SK-N-SH (cell line): ENCODE results near the gene CFAP20DC. TPM values are rescaled to one million over a fixed set of nuclear protein-coding genes. Genes with fewer than 3 reads are reported as not detected.

Source experiments
- CTCF ChIA-PET: fragments of 300-600, 350-600 bp; formaldehyde crosslinking; extraction: SDS; loops from one replicate; lab custom pipeline; 2021; lab: Yijun Ruan, JAX
- POLR2A ChIA-PET: fragments of 350-600 bp; sonication (Branson Sonifier 250); formaldehyde crosslinking; extraction: SDS; loops from one replicate; lab custom pipeline; 2020; ENCODE audit warnings: antibody characterized with exemption, inconsistent platforms; lab: Yijun Ruan, JAX
- DNase-seq: peaks from one replicate; pipeline ENCODE4 v3.0.0; 2012
- H2AFZ ChIP-seq: fragments of 200-600 bp; sonication (generic); 2 replicates; pipeline ENCODE4 v1.8.1; 2016; ENCODE audit warnings: antibody characterized with exemption, mild to moderate bottlenecking, low read depth
- H3F3A ChIP-seq: fragments of 200-600 bp; sonication (generic); replicated peaks from 2 replicates; pipeline ENCODE3; 2016; ENCODE audit warnings: antibody characterized with exemption, mild to moderate bottlenecking; ENCODE audit not compliant: insufficient read depth
- H3K27ac ChIP-seq, 2 experiments: fragments of 200-500 bp in 1 of 2; fragments of 200-600 bp in 1 of 2; sonication (Bioruptor generic) in 1 of 2; sonication (generic), shearing (Covaris generic) in 1 of 2; 2 replicates each; pipeline versions ENCODE4 v1.5.1 to v1.6.1; 2014 to 2016; ENCODE audit warnings: low read depth in 2 of 2, inconsistent platforms in 1 of 2, low read length in 1 of 2, mild to moderate bottlenecking in 1 of 2, mixed read lengths in 1 of 2
- H3K27me3 ChIP-seq: fragments of 200-600 bp; sonication (generic), shearing (Covaris generic); 2 replicates; pipeline ENCODE4 v1.6.1; 2016; ENCODE audit warnings: mixed run types; ENCODE audit not compliant: insufficient read depth
- H3K36me3 ChIP-seq, 2 experiments: fragments of 200-500 bp in 1 of 2; fragments of 200-600 bp in 1 of 2; sonication (Bioruptor generic) in 1 of 2; sonication (generic) in 1 of 2; replicated peaks in 1 of 2; 2 replicates each; pipeline versions ENCODE3 to v1.5.1; 2014 to 2016; ENCODE audit warnings: low read length in 1 of 2, mild to moderate bottlenecking in 1 of 2; ENCODE audit not compliant: insufficient read depth in 2 of 2, control insufficient read depth in 1 of 2
- H3K4me1 ChIP-seq, 2 experiments: fragments of 200-500 bp in 1 of 2; fragments of 200-600 bp in 1 of 2; sonication (Bioruptor generic) in 1 of 2; sonication (generic), shearing (Covaris generic) in 1 of 2; 2 replicates each; pipeline versions ENCODE4 v1.5.1 to v1.6.1; 2014 to 2016; ENCODE audit warnings: low read depth in 1 of 2, low read length in 1 of 2, mixed run types in 1 of 2; ENCODE audit not compliant: insufficient read depth in 2 of 2, control insufficient read depth in 1 of 2
- H3K4me2 ChIP-seq: fragments of 200-600 bp; sonication (generic), shearing (Covaris generic); 2 replicates; pipeline ENCODE4 v1.6.1; 2017; ENCODE audit warnings: mixed run types
- H3K4me3 ChIP-seq, 2 experiments: fragments of 200-500 bp in 1 of 2; fragments of 200-600 bp in 1 of 2; sonication (Bioruptor generic) in 1 of 2; sonication (generic), shearing (Covaris generic) in 1 of 2; 2 replicates each; pipeline versions ENCODE4 v1.5.1 to v1.8.1; 2014 to 2016; ENCODE audit warnings: low read depth in 2 of 2, inconsistent platforms in 1 of 2, low read length in 1 of 2, mild to moderate bottlenecking in 1 of 2, mixed read lengths in 1 of 2, moderate library complexity in 1 of 2
- H3K79me2 ChIP-seq: fragments of 200-600 bp; sonication (generic); 2 replicates; pipeline ENCODE4 v1.8.1; 2017; ENCODE audit warnings: mild to moderate bottlenecking; ENCODE audit not compliant: insufficient read depth
- H3K9ac ChIP-seq: fragments of 200-600 bp; sonication (generic); 2 replicates; pipeline ENCODE4 v1.6.1; 2017; ENCODE audit warnings: mixed run types
- H3K9me2 ChIP-seq: fragments of 200-600 bp; sonication (generic); 2 replicates; pipeline ENCODE4 v1.6.1; 2017; ENCODE audit warnings: mixed run types
- H3K9me3 ChIP-seq: fragments of 200-600 bp; sonication (generic); 2 replicates; pipeline ENCODE4 v1.6.1; 2017; ENCODE audit warnings: mixed run types, mild to moderate bottlenecking, moderate library complexity
- H4K20me1 ChIP-seq: fragments of 200-600 bp; sonication (generic); 2 replicates; pipeline ENCODE4 v1.6.1; 2017; ENCODE audit warnings: mild to moderate bottlenecking, mixed run types; ENCODE audit not compliant: insufficient read depth
- CHD2 ChIP-seq: fragments of 150-350 bp; IDR thresholded peaks from 2 replicates; pipeline ENCODE4 v1.6.1; 2018; ENCODE audit warnings: low read length; ENCODE audit not compliant: partially characterized antibody
- CTCF ChIP-seq: fragments of 200-600 bp; sonication (generic); IDR thresholded peaks from 2 replicates; pipeline ENCODE4 v1.6.1; 2017; ENCODE audit warnings: antibody characterized with exemption, mild to moderate bottlenecking, moderate library complexity
- ELF1 ChIP-seq: IDR thresholded peaks from 2 replicates; pipeline ENCODE4 v1.4.0; 2012
- FOSL2 ChIP-seq: IDR thresholded peaks from 2 replicates; pipeline ENCODE4 v1.4.0; 2012; ENCODE audit warnings: low read depth, mild to moderate bottlenecking, moderate library complexity, borderline replicate concordance
- FOXM1 ChIP-seq: IDR thresholded peaks from 2 replicates; pipeline ENCODE4 v1.4.0; 2012; ENCODE audit warnings: low read depth, mild to moderate bottlenecking
- GABPA ChIP-seq: IDR thresholded peaks from 2 replicates; pipeline ENCODE4 v1.4.0; 2012; ENCODE audit warnings: low read depth, mild to moderate bottlenecking
- GATA2 ChIP-seq: sonication (generic); formaldehyde crosslinking; IDR thresholded peaks from 2 replicates; pipeline ENCODE4 v1.5.0; 2020; ENCODE audit warnings: mild to moderate bottlenecking, missing genetic modification reagents
- JUND ChIP-seq: IDR thresholded peaks from 2 replicates; pipeline ENCODE4 v1.4.0; 2012
- MAX ChIP-seq: IDR thresholded peaks from 2 replicates; pipeline ENCODE4 v1.4.0; 2012; ENCODE audit warnings: low read depth
- MEF2A ChIP-seq: IDR thresholded peaks from 2 replicates; pipeline ENCODE4 v1.4.0; 2012; ENCODE audit warnings: low read depth, borderline replicate concordance
- NFIC ChIP-seq: IDR thresholded peaks from 2 replicates; pipeline ENCODE4 v1.4.0; 2012; ENCODE audit warnings: borderline replicate concordance
- POLR2AphosphoS5 ChIP-seq: IDR thresholded peaks from 2 replicates; pipeline ENCODE4 v1.6.1; 2012; ENCODE audit warnings: low read depth, low read length
- RAD21 ChIP-seq: IDR thresholded peaks from 2 replicates; pipeline ENCODE4 v1.6.1; 2012; ENCODE audit warnings: mild to moderate bottlenecking, low read length
- RCOR1 ChIP-seq: fragments of 150-350 bp; IDR thresholded peaks from 2 replicates; pipeline ENCODE4 v1.6.1; 2017; ENCODE audit warnings: antibody characterized with exemption, low read length
- REST ChIP-seq: IDR thresholded peaks from 2 replicates; pipeline ENCODE4 v1.6.1; 2012; ENCODE audit warnings: mild to moderate bottlenecking, low read depth, low read length, moderate library complexity
- RFX5 ChIP-seq: IDR thresholded peaks from 2 replicates; pipeline ENCODE4 v1.6.1; 2012; ENCODE audit warnings: mild to moderate bottlenecking, improper control_type of control experiment, low read length
- RXRA ChIP-seq: IDR thresholded peaks from 2 replicates; pipeline ENCODE4 v1.4.0; 2012; ENCODE audit warnings: low read depth, mild to moderate bottlenecking, borderline replicate concordance
- SMC3 ChIP-seq: IDR thresholded peaks from 2 replicates; pipeline ENCODE4 v1.6.1; 2012; ENCODE audit warnings: low read depth, low read length, improper control_type of control experiment
- TAF1 ChIP-seq: IDR thresholded peaks from 2 replicates; pipeline ENCODE4 v1.6.1; 2012; ENCODE audit warnings: low read depth, mild to moderate bottlenecking, low read length, moderate library complexity, borderline replicate concordance
- TCF12 ChIP-seq: IDR thresholded peaks from 2 replicates; pipeline ENCODE4 v1.4.0; 2012
- TEAD4 ChIP-seq: IDR thresholded peaks from 2 replicates; pipeline ENCODE4 v1.4.0; 2012; ENCODE audit warnings: mild to moderate bottlenecking, borderline replicate concordance; ENCODE audit not compliant: insufficient read depth
- WGBS: methylation state at CpG from one replicate; pipeline ENCODE4 v1.1.6; 2017; ENCODE audit warnings: low lambda C conversion rate; 5-methylcytosine and 5-hydroxymethylcytosine counted together
- polyA plus RNA-seq, 3 experiments: library from polyadenylated mRNA; depleted of rRNA; stranded (reverse); fragments of >200 nt; gene quantifications; 2 replicates each; pipeline ENCODE4 v1.2.3, GENCODE V29; 2012

The CFAP20DC gene
- polyA plus RNA-seq, 1 of the 3 experiments (the other 2 are of a cell fraction): 1.8 TPM

GRCh38 chr3:59082106-59082505 is 32.3 kb upstream of the CFAP20DC start:
- ChIA-PET POLR2A (no interaction called here), CTCF (no interaction called here)
- Histone ChIP-seq H3K79me2 (no peaks in the 10 kb centered on the region), H3K9me2 (no peaks in the 10 kb centered on the region; the same call in 1 of the 2 replicates), H3K4me3 (no peak overlapping the region), H3K9ac (no peak overlapping the region), H3K36me3 (no peaks in the 10 kb centered on the region), H3F3A (no peaks in the 10 kb centered on the region), H3K9me3 (no peaks in the 10 kb centered on the region), H4K20me1 (no peaks in the 10 kb centered on the region), H2AFZ (no peak overlapping the region), H3K27me3 (no peaks in the 10 kb centered on the region), H3K4me2 (no peak overlapping the region), H3K4me1 (no peaks in the 10 kb centered on the region; a peak in 1 of 4 replicates), H3K27ac (no peak overlapping the region)
- 98% methylated on average over 4 of the region's 4 CpGs for WGBS
- TF ChIP-seq TCF12: no peak
- TF ChIP-seq RFX5: no peak
- no peak for TF ChIP-seq NFIC
- no peak for TF ChIP-seq SMC3
- no peak for TF ChIP-seq GABPA
- TF ChIP-seq MEF2A: no peak
- no peak for TF ChIP-seq POLR2AphosphoS5
- no peak for TF ChIP-seq ELF1
- TF ChIP-seq REST: no peak
- no peak for TF ChIP-seq FOXM1
- no peak for TF ChIP-seq RXRA
- TF ChIP-seq TEAD4: no peak
- TF ChIP-seq FOSL2: no peak
- TF ChIP-seq JUND: no peak
- TF ChIP-seq GATA2 (CRISPR knock-in tag): no peak
- TF ChIP-seq, all 33 proteins: peak for 0
- no peak for DNase-seq

GRCh38 chr3:59081071-59081470 is 31.2 kb upstream of the CFAP20DC start:
- Histone ChIP-seq H3K27me3 (no peaks in the 10 kb centered on the region), H3K9me3 (no peaks in the 10 kb centered on the region), H3K79me2 (no peaks in the 10 kb centered on the region), H4K20me1 (no peaks in the 10 kb centered on the region), H3K4me3 (no peak overlapping the region), H3K9ac (no peak overlapping the region), H3F3A (no peaks in the 10 kb centered on the region), H3K4me2 (no peak overlapping the region), H2AFZ (no peak overlapping the region), H3K9me2 (no peaks in the 10 kb centered on the region; the same call in 1 of the 2 replicates), H3K4me1 (no peaks in the 10 kb centered on the region; a peak in 1 of 4 replicates), H3K36me3 (no peaks in the 10 kb centered on the region), H3K27ac (no peak overlapping the region)
- ChIA-PET POLR2A (no interaction called here), CTCF (no interaction called here)
- 75% methylated on average over 2 of the region's 2 CpGs for WGBS
- DNase-seq: no peak
- TF ChIP-seq MAX (no peak), RCOR1 (no peak), POLR2AphosphoS5 (no peak), SMC3 (no peak), REST (no peak), CTCF (no peak), ELF1 (no peak), TCF12 (no peak), FOXM1 (no peak), RAD21 (no peak), TAF1 (no peak), CHD2 (no peak), FOSL2 (no peak), TEAD4 (no peak)
